K562 (cell line): Measurements from ENCODE around the gene SOX30. TPM values are rescaled to one million over a fixed set of nuclear protein-coding genes. Genes with fewer than 3 reads are reported as not detected.

Experiments used
- ATAC-seq: fragments of 200-7000 bp; cut with Tn5 transposase; 3 replicates; pipeline ENCODE4 v1.9.1; 2020; ENCODE audit warnings: moderate library complexity
- BruUV-seq: library from RNA; stranded (reverse); fragments of 400-500 nt; replicated peaks from 2 replicates; lab custom pipeline; 2021; lab: Mats Ljungman, UMichigan
- CTCF ChIA-PET: fragments of 300-600 bp; formaldehyde crosslinking; extraction: SDS; loops from one replicate; lab custom pipeline; 2021; ENCODE audit warnings: low intra/inter-chr PET ratio; lab: Yijun Ruan, JAX
- POLR2A ChIA-PET: fragments of 300-600, 350-650 bp; sonication (Branson Sonifier 250); formaldehyde crosslinking; extraction: SDS; loops from one replicate; lab custom pipeline; 2021; ENCODE audit warnings: antibody characterized with exemption, inconsistent platforms; lab: Yijun Ruan, JAX
- DNase-seq, 4 experiments: peaks; one replicate each; pipeline versions ENCODE4 v3.0.0 to v3.0.0-alpha.2; 2011 to 2018; ENCODE audit warnings: low spot score in 3 of 4, mixed read lengths in 3 of 4; ENCODE audit errors: extremely low read depth in 1 of 4
- FAIRE-seq: peaks from 2 replicates; lab custom pipeline; 2011; peaks lifted over from hg19 to GRCh38; lab: Jason Lieb, UNC
- H2AFZ ChIP-seq: 2 replicates; pipeline ENCODE4 v1.6.0; 2011; ENCODE audit warnings: low read depth, low read length, control low read depth, inconsistent platforms
- H3K27ac ChIP-seq: fragments of 200-600 bp; 3 replicates; pipeline ENCODE4 v1.8.0; 2011; ENCODE audit warnings: low read depth, mild to moderate bottlenecking, control low read depth, inconsistent platforms, low read length, moderate library complexity, mixed read lengths; ENCODE audit errors: extremely low read depth
- H3K27me3 ChIP-seq, 2 experiments: fragments of 300-600 bp in 1 of 2; 2 replicates in 1 of 2; 3 replicates in 1 of 2; pipeline versions ENCODE4 v1.6.0 to v1.8.0; 2011; ENCODE audit warnings: inconsistent platforms in 2 of 2, low read length in 2 of 2, mild to moderate bottlenecking in 1 of 2, mixed read lengths in 1 of 2, moderate library complexity in 1 of 2; ENCODE audit not compliant: control insufficient read depth in 2 of 2, insufficient read depth in 2 of 2
- H3K36me3 ChIP-seq: fragments of 300-600 bp; 3 replicates; pipeline ENCODE4 v1.8.0; 2011; ENCODE audit warnings: mild to moderate bottlenecking, low read length, inconsistent platforms; ENCODE audit not compliant: control insufficient read depth, insufficient read depth
- H3K4me1 ChIP-seq, 2 experiments: fragments of 200-600 bp in 1 of 2; replicated peaks in 1 of 2; 2 replicates in 1 of 2; 3 replicates in 1 of 2; pipeline versions ENCODE4 v1.5.1 to v1.8.0; 2011; ENCODE audit warnings: inconsistent platforms in 2 of 2, low read length in 2 of 2, mild to moderate bottlenecking in 1 of 2, mixed read lengths in 1 of 2, moderate library complexity in 1 of 2; ENCODE audit not compliant: control insufficient read depth in 2 of 2, insufficient read depth in 2 of 2
- H3K4me2 ChIP-seq: 2 replicates; pipeline ENCODE4 v1.6.1; 2011; ENCODE audit warnings: low read length, control low read depth, inconsistent platforms, mixed read lengths; ENCODE audit not compliant: insufficient read depth
- H3K4me3 ChIP-seq: fragments of 200-600 bp; sonication (generic), shearing (Covaris generic); 2 replicates; pipeline ENCODE4 v1.5.1; 2016; ENCODE audit warnings: control low read depth, inconsistent platforms
- H3K79me2 ChIP-seq: fragments of 200-600 bp; 3 replicates; pipeline ENCODE4 v1.8.0; 2011; ENCODE audit warnings: low read length, inconsistent platforms; ENCODE audit not compliant: control insufficient read depth, insufficient read depth
- H3K9ac ChIP-seq, 2 experiments: 2 replicates each; pipeline versions ENCODE4 v1.6.0 to v1.6.1; 2011; ENCODE audit warnings: low read depth in 2 of 2, low read length in 2 of 2, control low read depth in 1 of 2, inconsistent platforms in 1 of 2, mild to moderate bottlenecking in 1 of 2, mixed read lengths in 1 of 2; ENCODE audit not compliant: insufficient read depth in 1 of 2
- H3K9me1 ChIP-seq: one replicate; pipeline ENCODE4 v1.6.0; 2011; ENCODE audit warnings: inconsistent platforms, mild to moderate bottlenecking, low read length, moderate library complexity; ENCODE audit not compliant: control insufficient read depth, insufficient read depth
- H3K9me3 ChIP-seq: replicated peaks from 2 replicates; pipeline ENCODE4 v1.5.1; 2011; ENCODE audit warnings: low read depth, low read length, inconsistent platforms; ENCODE audit not compliant: control insufficient read depth, insufficient read depth
- H4K20me1 ChIP-seq: replicated peaks from 2 replicates; pipeline ENCODE4 v1.6.1; 2011; ENCODE audit warnings: low read length, inconsistent platforms, mixed read lengths; ENCODE audit not compliant: control insufficient read depth, insufficient read depth
- RBM25 ChIP-seq: fragments of 200-400 bp; formaldehyde crosslinking; IDR thresholded peaks from 2 replicates; pipeline ENCODE4 v1.6.1; 2018; ENCODE audit warnings: low read length, low read depth, moderate library complexity; ENCODE audit not compliant: severe bottlenecking
- SIRT6 ChIP-seq: IDR thresholded peaks from one replicate; pipeline ENCODE4 v1.6.1; 2012; ENCODE audit warnings: low read depth, mild to moderate bottlenecking, control low read depth, inconsistent platforms, low read length, moderate library complexity
- ZFP36 ChIP-seq: fragments of 150-350 bp; IDR thresholded peaks from 2 replicates; pipeline ENCODE4 v1.6.1; 2018; ENCODE audit warnings: low read length, low read depth; ENCODE audit not compliant: partially characterized antibody
- ZNF407 ChIP-seq: fragments of 450-650 bp; IDR thresholded peaks from 2 replicates; pipeline ENCODE4 v1.6.1; 2016; ENCODE audit warnings: low read depth
- WGBS: fragments of 100-300 bp; shearing (Covaris generic); methylation state at CpG from one replicate; pipeline ENCODE4 v1.1.6; 2016; ENCODE audit warnings: low coverage, mixed read lengths; ENCODE audit not compliant: insufficient coverage; ENCODE audit errors: missing lambda C conversion rate; 5-methylcytosine and 5-hydroxymethylcytosine counted together
- in situ Hi-C: fragments of 300-500 bp; cut with MboI; formaldehyde crosslinking; loops from 4 replicates; pipeline ENCODE4 v1.15.0; 2018; ENCODE audit warnings: inconsistent platforms, mixed read lengths
- intact Hi-C: fragments of 100-400 bp; cut with micrococcal nuclease; formaldehyde crosslinking; loops from 2 replicates; pipeline ENCODE4 v1.14.2; 2022
- polyA plus RNA-seq, 8 experiments: library from polyadenylated mRNA; depleted of rRNA in 4 of 8; stranded (reverse) in 5 of 8; unstranded in 3 of 8; fragments of >200 nt; fragmentation: Nextera tagmentation in 2 of 8; fragmentation: Illumina TruSeq in 1 of 8; extraction: Ambion mirVana in 2 of 8; extraction: Trizol in 1 of 8; gene quantifications; 2 replicates each; pipeline versions ENCODE4 v1.2.1 to v1.2.3, GENCODE V29; 2011 to 2014; ENCODE audit warnings: inconsistent platforms in 1 of 8, missing spikeins in 1 of 8
- total RNA-seq, 7 experiments: library from RNA; depleted of rRNA in 6 of 7; stranded (reverse); fragments of >200 nt in 6 of 7; fragmentation: Illumina TruSeq in 2 of 7; extraction: Trizol in 2 of 7; gene quantifications; 2 replicates each; pipeline versions ENCODE4 v1.2.1 to v1.2.3, GENCODE V29; 2011 to 2021; ENCODE audit warnings: low replicate concordance in 1 of 7

SOX30 gene
- total and polyA plus RNA-seq, 9 of the 15 experiments (the other 6 are each of a cell fraction or from before 2014, with no cell fraction given): not detected

- Histone ChIP-seq H3K9ac (no peak overlapping the region), H3K4me2 (no peak overlapping the region), H3K9me1 (no peaks in the 10 kb centered on the region), H3K36me3 (no peaks in the 10 kb centered on the region), H3K27me3 (no peaks in the 10 kb centered on the region), H4K20me1 (no peaks in the 10 kb centered on the region), H3K27ac (no peak overlapping the region), H3K79me2 (no peaks in the 10 kb centered on the region), H3K4me3 (no peak overlapping the region), H3K4me1 (no peaks in the 10 kb centered on the region), H3K9me3 (no peaks in the 10 kb centered on the region), H2AFZ (no peak overlapping the region)
- TF ChIP-seq SIRT6: no peak
- TF ChIP-seq ZNF407: peak; percentile 44; the same call in 1 of the 2 replicates
- peak; percentile 58 for TF ChIP-seq RBM25
- peak; percentile 79 for TF ChIP-seq ZFP36
- ChIA-PET POLR2A (interaction anchor here (1.1 kb wide), 1 partner anchor 11 kb away, joined by 3 read pairs; no protein-coding TSS in a partner anchor), CTCF (no interaction called here)
- no TSS peak for BruUV-seq
- FAIRE-seq (no peak), DNase-seq (no peak), ATAC-seq (no peak)
- intact Hi-C loops: loop anchor here (5.0 kb wide), 1 partner anchor 133 kb away; no protein-coding TSS in a partner anchor
- in situ Hi-C loops: no loop called here
- WGBS: 7% methylated on average over 1 of the region's 1 CpG
These were observed 67.6 kb downstream of the SOX30 start for GRCh38 chr5:157584628-157585027.
